Forelimb muscle (tissue), 1 donor: ENCODE measurements around the gene ITPR2. TPM values are rescaled to one million over a fixed set of nuclear protein-coding genes. Genes with fewer than 3 reads are reported as not detected.

Source experiments
- DNase-seq: peaks from one replicate; pipeline ENCODE4 v3.0.0-alpha.2; 2013; ENCODE audit warnings: low read depth
- polyA plus RNA-seq: library from polyadenylated mRNA; unstranded; fragments of 120-200 nt; gene quantifications from one replicate; pipeline ENCODE4 v1.2.1, GENCODE V29; 2013; ENCODE audit not compliant: insufficient read length

ITPR2 gene
- polyA plus RNA-seq, 1 donor: 2.7 TPM

DNA sequence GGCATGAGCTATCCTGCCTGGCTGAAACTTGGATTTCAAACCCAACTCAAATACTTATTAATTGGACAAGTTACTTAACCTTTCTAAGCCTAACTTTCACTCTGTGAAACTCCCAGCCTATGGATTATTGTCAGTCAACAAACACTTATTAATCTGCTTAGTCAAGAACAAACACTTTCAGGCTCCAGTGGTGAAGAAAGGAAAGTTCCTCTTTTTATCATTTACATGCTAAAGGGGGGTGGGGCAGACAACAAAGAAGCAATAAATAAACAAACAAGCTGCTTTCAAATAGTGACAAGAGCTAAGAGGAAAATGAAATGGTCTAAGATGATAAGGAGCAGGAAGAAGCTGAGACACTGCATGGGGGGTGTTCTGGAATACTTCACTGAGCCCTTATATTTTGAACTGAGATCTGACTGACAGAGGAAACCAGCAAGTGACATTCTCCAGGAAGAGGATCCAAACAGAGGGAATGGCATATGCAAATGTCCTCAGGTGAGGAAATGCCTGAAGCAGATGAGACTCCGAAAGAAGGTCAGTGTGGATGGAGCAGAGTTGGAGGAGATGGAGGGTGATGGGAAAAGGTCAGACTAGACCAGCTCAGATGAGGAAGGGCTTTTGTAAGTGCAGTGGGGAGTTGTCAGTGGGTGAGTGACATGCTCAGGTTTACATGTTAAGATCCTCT lies 259.6 kb downstream of the ITPR2 start:
- no peak for DNase-seq

DNA sequence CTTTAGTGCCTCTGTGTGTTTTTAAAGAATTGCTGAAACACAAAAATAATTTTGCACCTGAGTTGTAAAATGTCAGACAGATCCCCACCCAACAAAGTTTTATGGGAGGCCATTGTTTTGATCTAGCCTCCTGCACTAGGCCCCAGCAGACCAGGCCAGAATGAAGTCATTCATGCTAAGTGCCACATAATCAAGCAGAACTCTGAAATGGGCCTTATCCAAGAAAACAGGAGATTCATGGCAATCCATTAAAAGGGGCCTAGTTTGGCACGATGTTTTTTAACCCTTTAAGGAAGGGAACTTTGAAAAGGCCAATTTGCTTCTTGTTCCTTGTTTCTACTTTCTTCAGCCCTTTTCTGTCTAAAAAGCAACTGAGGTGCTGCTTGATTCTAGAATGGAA lies 260.9 kb downstream of the ITPR2 start:
- DNase-seq: no peak

DNA sequence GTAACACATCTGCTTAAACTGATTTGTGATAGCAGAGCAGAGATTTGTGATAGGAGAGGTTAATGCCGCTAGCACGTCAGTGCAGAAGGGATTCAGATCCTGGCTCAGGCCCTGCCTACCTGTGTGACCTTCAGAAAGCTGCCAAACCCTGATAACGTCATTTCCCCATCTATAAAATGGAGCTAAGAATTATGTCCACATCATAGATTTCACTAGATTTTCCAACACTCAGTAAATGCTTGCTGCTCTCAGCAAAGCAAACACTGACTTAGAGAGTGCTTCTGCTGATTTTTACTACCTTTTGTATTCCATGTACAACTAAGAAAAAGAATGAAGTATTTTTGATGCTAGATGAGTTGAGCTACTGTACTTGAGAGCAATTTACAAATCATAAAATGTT lies 261.4 kb downstream of the ITPR2 start:
- no peak for DNase-seq

DNA sequence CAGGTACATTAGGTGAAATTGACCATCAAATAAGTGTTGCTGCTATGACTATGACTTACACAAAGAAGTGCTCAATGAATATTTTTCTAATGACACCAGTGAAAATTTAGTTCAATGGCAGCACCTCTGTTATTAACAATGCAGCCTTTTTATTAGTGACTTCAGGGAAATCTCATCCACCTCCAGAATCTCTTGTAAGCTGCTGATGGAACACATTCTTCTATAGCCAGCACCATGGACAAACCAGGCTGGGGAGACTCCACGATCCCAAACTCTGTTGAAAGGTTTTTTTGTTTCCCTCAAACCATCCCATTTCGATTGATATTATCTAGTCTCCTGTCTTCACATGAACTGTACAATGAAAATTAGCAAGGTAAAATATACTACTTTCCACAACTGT lies 265.9 kb downstream of the ITPR2 start:
- DNase-seq: no peak

DNA sequence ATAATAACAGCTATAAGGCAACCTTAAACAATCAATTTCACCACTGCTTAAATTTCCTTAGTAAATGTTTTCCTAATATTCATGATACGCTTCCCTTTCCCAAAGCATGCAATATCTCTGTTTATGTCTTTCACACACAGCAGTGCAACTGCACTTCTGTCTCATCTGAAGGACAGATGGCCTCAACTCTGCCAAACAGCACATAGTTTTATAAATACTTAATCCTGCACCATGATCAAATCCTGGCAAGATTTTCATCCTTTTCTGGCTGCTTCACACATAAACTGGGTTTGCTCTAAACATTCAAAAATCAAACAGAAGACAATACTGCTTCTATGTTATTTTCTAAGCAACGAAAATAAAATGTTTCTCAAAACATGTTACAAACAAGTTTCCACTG lies 266.3 kb downstream of the ITPR2 start:
- DNase-seq: peak; percentile 50

DNA sequence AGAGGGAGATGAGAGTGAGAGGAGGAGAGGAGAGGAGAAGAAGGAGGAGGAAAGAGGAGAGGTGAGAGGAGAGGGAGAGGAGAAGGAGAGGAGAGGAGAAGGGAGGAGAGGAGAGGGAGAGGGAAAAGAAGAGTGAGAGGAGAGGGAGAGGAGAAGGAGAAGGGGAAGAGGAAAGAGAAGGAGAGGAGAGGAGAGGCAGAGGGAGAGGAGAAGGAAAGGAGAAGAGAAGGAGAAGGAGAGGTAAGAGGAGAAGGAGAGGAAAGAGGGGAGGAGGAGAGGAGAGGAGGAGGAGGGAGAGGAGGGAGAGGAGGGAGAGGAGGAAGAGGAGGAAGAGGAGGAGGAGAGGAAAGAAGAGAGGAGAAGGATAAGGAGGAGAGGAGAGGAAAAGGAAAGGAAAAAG lies 266.8 kb downstream of the ITPR2 start:
- no peak for DNase-seq

DNA sequence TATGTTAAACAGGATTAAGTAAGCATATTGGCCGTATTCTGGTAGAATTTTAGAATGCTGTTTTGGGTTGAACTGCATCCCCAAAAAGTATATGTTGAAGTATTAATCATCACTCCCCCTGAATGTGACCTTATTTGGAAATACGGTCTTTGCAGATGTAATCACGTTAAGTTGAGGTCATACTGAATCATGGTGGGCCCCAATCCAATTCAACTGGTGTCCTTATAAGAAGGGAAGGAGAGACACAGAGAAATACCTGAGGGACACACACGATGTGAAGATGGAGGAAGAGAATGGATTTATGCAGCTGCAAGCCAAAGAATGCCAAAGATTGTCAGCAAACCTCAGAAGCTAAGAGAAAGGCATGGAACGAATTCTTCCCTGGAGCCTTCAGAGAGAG lies 268.6 kb downstream of the ITPR2 start:
- DNase-seq: no peak

DNA sequence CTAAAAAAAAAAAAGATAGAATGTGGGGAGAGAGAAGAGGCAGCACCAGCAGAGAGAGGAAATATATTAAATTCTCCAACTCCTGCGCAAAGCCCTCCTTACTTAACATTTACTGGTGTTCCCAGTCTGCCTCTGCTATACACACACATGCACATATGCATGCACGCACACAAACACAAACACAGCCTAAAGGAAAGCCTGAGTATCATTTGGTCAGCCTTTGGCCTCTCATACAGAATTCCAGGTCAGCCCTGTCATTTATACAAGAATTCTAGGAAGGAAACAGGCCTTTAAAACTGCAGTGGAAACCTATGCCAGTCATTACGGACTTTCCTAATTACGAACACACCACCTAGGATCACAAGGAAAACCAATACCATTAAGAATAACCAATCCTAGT lies 269.4 kb downstream of the ITPR2 start:
- no peak for DNase-seq

DNA sequence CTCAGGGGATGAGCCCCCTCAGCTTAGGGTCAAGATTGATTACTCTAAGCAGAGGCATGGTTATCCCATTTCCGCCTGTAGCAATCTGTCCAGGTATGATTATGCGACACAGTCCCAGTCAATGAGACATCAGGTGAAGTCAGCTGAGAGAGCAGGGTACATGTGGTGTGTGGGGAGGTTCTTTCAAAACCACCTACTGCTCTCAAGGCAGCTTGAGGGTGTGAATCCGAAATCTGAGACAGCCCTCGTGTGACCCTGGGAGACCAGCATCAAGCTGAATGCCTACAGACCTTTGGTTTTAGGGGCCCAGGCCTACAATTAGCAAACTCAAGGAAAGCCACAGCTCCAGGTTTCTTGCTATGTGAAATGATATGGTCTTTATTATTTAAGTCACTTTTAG lies 275.7 kb downstream of the ITPR2 start:
- DNase-seq: no peak

DNA sequence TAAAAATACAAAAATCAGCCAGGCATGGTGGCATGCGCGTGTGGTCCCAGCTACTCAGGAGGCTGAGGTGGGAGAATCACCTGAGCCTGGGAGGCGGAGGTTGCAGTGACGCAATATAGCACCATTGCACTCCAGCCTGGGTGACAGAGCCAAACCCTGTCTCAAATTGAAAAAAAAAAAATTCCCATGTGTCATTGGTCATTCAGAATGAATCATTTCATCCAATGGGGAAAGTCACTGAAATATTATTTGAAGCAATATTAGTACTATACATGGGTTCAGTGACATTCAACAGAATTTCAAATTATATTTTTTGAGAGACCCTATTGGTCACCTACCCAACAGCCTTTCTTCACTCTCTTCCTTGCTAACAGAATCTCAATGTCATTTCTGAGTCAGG lies 276.1 kb downstream of the ITPR2 start:
- no peak for DNase-seq

DNA sequence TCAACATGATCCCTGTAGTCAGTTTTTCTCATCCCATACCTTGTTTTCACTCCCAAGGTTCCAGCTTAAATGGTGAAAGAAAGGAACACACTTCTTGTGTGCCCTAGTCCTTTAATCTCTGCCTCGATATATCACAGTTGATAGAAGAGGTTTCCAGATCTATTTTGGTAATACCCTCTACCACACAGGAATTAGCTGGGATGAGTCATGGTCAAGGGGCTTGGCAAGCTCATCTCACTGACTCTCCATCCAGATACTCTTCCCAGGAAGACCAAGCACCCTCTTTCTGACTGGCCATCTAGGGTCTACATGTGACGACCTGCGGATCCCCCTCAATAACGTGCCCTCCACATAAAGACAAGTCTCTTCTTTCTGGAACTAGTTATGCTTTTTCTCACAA lies 277.9 kb downstream of the ITPR2 start:
- DNase-seq: no peak

DNA sequence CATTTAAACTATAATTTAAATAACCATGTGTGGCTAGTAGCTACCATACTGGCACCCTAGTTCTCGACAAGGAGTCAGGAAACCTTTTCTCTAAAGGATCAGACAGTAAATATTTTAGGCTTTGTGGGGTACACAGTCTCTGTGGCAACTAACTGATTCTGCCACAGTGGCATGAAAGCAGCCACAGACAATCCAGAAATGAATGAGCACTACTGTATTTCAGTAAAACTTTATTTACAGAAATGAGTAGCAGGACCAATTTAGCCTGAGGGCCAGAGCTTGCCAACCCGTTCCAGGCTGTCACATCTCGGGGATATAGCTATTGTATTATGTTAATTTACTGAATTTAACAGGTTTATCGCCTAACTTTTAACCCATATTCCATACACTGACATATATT lies 278.7 kb downstream of the ITPR2 start:
- no peak for DNase-seq

DNA sequence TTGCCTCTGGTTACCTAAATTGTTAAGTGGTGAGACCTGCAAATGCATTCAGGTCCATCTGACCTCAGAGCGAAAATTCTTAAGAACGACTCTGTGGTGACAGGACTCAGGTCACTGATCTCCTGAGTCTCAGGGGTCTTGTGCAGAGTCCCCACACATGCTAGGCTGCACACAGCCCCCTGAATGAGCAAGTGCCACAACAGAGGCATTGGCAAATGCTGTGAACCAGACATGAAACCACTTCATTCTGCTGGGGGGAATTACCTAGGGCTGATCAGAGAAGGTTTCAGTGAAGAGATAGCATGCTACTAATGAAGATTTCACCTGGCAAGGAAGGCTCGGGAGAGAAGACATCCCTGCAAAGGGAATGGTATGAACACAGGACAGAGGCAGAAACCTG lies 281.6 kb downstream of the ITPR2 start:
- no peak for DNase-seq

DNA sequence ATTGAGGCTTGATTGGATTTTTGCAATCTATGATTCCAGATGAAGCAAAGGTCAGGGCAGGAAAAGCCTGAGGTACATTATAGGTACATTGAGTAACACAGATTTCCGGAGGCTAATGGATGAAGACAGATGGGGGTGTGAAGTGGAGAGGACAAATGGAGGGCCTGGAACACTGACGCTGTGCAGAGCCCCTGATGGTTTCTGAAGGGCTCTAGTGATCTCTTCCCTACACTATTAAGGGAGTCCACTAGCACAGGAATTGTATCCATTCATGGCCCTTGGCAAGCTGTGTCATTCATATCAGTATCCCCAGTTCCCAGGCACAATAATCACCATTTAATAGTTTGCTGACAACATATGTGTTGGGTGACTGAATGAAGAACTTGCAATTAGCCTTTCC lies 284.8 kb downstream of the ITPR2 start:
- no peak for DNase-seq

DNA sequence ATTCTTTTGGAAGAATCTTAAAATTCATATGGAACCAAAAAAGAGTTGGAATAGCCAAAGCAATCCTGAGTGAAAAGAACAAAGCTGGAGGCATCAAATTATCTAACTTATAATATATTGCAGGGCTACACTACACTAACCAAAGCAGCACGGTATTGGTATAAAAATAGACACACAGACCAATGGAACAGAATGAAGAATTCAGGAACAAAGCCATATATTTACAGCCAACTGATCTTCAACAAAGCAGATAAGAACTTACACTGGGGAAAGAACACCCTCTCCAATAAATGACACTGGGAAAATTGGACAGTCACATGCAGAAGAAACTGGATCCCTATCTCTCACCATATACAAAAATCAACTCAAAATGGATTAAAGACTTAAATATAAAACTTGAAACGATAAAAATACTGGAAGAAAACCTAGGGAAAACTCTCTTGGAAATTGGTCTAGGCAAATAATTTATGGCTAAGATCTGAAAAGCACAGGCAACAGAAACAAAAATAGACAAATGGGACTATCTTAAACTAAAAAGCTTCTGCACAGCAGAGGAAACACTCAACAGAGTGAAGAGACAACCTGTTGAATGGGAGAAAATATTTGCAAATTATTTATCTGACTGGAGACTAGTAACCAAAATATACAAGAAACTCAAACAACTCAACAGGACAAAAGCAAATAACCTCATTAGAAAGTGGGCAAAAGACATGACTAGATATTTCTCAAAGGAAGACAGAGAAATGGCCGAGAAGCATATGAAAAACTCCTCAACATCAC lies 286.3 kb downstream of the ITPR2 start:
- DNase-seq: no peak

DNA sequence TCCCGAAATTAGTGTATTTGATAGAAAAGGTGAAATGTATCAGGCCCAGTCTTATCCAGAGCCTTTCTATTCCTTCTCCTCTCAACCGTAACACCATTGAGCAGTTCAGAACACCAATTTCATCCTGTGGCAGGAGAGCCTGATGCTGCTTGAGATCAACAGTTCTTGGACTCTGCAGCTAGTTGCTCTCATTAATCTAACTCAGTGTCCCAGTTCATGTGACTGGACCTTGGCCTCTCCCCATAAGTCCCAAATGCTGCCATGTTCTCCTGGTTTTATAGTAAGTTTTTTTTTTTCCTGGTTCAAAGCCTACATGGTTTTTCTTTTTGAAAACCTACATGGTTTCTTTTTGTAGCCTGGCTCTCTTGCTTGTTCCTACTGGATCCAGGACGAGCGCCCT lies 293.9 kb downstream of the ITPR2 start:
- DNase-seq: no peak

DNA sequence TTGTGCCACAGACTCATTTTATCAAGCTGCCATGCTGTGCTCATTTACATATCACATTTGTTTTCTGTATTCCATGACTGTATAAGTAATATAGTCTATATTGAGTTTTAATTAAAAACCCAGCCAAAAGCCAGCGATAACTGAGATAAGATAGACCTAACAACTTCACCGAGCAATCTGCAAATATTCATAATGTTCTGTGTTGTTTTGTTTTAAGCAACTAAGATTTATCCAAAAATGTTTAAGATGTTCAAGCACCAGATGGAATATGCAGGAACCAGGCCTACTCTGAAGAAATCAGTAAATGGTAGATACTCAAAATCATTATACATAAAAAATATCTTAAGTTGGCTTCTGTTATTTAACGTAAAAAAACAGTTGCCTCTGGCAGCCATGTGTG lies 295.3 kb downstream of the ITPR2 start:
- DNase-seq: no peak

DNA sequence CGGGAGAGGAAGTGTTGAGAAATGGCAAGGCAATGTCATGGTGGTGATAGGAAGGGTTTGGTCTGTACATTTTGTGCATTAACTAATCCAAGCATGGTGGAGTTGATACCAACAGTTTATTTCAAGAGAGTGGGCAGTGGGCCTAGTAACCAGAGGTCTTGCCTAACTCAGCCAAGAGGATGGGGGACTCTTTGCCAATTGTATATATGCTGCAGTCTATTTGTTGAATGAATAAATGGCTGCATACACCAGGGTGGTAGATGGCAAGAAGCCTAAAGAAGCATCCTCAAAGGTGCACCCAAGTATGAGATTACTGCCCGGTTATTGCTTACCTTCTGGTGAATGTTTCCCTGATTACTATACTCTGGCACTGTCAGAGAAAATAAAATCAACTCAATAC lies 295.9 kb downstream of the ITPR2 start:
- DNase-seq: no peak

DNA sequence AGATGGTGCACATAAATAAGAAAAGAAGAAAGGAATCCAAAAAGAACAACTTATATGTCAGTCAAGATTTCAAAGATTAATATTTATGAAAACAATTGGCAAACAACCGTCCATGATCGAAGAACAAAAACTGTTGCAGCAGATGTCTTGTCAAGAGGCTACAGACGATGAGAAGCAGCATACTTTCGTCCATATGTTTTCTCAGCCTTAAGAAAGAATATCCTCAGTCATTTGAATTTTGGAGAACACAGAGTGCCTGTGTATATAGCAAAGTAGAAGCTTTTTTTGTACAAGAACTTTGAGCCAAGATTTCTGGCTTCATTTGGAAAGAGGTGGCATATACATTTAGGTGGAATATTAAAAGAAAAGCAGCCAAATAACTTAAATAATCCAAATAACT lies 297.2 kb downstream of the ITPR2 start:
- DNase-seq: no peak

DNA sequence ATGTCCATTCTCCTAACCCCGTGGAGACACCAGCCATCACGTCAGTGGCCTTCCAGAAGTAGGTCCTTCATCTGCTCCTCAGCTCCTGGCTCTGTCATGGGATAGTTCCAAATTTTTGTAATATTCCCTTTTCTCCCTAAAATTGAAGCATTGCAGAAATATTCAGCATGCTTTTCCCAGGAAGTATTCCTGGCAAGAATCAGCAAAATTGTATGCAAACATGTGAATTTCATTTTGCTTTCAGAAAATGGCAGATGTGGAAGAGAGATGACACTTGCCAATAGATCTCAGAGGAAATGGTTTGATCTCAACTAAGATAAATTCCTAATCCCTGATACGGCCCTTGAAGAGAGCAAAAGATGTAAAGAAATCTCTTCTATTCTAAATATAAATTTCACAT lies 298.9 kb downstream of the ITPR2 start:
- DNase-seq: no peak

DNA sequence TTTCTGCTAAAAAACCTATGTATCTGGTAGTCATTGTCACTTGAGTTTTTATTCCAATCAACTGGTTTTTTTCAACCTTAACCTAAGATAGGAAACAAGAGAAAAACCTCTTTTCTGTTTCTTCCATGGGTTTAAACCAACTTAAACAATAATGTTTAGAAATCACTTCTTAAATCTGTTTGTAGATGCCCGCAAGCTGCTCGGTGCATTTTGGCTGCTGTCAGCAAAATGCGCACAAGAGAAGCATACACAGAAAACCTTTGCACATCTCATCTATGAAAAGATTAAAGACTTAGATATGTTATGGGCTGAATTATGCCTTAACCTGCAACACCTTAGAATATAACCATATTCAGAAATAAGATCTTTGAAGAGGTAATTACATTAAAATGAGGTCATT lies 299.8 kb downstream of the ITPR2 start:
- no peak for DNase-seq

DNA sequence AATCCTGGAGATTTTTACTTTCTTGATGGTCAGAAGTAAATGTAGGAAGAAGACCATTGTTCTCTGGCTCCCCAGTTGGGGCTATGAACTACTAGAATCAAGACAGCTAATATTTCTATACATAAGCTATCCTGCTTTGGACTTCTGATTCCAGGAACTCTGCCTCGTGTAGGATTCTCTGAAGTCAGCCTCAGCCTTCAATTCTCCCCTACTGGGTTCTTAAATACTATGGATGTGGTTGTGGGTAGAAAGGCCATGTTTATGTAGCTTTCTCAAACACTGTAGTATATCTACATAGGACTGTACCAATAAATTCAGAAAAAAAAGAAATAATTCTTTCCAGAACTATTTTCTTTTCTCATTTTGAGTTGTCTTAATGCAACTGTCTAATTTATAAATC lies 302.5 kb downstream of the ITPR2 start:
- no peak for DNase-seq

DNA sequence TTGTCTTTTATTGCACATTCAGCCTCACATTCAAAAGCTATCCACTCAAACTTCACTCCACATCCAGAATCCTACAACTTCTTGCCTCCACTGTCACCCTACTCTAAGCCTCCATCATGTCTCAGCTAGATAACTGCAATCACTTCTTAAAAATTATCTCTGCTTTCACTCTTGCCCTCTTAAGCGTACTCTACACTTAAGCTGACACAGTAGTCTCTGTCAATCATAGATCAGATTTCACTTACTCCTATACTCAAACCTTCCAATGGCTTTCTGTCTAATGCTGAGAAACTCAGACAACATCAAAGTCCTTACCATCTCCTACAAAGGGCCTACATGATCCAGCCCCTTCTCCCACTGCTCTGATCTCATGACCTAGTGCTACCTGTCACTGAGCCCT lies 304.1 kb downstream of the ITPR2 start:
- DNase-seq: no peak

DNA sequence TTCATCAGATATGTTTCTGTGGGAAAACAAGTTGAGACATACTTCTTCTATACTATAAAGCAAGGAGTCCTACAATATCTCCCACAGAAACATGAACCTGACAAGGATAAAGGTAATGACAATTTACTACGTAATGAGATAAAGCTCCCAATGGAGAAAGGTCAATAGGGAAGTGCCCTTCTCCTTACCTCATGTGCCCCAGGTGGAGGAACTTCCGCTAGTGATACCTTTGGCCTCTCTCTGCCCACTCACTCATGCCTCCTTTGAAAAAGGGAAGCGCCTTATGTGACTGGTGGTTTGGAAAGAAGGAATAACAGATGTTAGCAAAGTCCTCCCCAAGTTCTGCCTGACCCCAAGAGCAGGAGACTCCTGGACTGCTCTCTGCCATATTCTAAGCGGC lies 305.3 kb downstream of the ITPR2 start:
- DNase-seq: no peak
